Colonic mucosa (tissue), 4 donors: ENCODE results near the gene FNBP1. TPM values are rescaled to one million over a fixed set of nuclear protein-coding genes. Genes with fewer than 3 reads are reported as not detected.

ENCODE experiments used
- DNase-seq: peaks from one replicate; pipeline ENCODE4 v3.0.0-alpha.2; 2020
- H3K27ac ChIP-seq: fragments of 200-600 bp; one replicate; pipeline ENCODE4 v1.8.0; 2021
- H3K27me3 ChIP-seq: fragments of 200-600 bp; one replicate; pipeline ENCODE4 v1.8.0; 2021
- H3K36me3 ChIP-seq: fragments of 200-600 bp; one replicate; pipeline ENCODE4 v1.8.0; 2021
- H3K4me1 ChIP-seq: fragments of 200-600 bp; one replicate; pipeline ENCODE4 v1.8.0; 2021; ENCODE audit warnings: mild to moderate bottlenecking
- H3K4me3 ChIP-seq: fragments of 200-600 bp; one replicate; pipeline ENCODE4 v1.8.0; 2021
- H3K9ac ChIP-seq, 2 donors: one replicate each; pipeline ENCODE4 v1.7.0; 2013; ENCODE audit warnings: control low read depth in 2 of 2, low read depth in 2 of 2, low read length in 2 of 2
- H3K9me3 ChIP-seq: fragments of 200-600 bp; one replicate; pipeline ENCODE4 v1.8.0; 2021
- intact Hi-C: fragments of 100-400 bp; cut with DNase I; formaldehyde crosslinking; loops from one replicate; pipeline ENCODE4 v1.14.1; 2022
- total RNA-seq, 2 donors: library from RNA; stranded (reverse); fragmentation: NEBNext Ultra II Directional in 1 of 2; extraction: Animal tissue kit (Norgen Biotek cat#: 25700) in 1 of 2; gene quantifications; one replicate each; pipeline ENCODE4 v1.2.1, GENCODE V29; 2021
- TF ChIP-seq, protein P1 (sequence below): fragments of 200-600 bp; IDR thresholded peaks from one replicate; pipeline ENCODE4 v1.8.0; 2022; ENCODE audit warnings: antibody characterized with exemption, mild to moderate bottlenecking
- donor health status: healthy.
- donor health status: DM: no; HTN: no; CAD: no.
- donor health status: DM: no; HTN: no; CAD: no.

The FNBP1 gene
- total RNA-seq, 2 donors from 2014 or later, result 24.7 to 55.5 TPM

DNA sequence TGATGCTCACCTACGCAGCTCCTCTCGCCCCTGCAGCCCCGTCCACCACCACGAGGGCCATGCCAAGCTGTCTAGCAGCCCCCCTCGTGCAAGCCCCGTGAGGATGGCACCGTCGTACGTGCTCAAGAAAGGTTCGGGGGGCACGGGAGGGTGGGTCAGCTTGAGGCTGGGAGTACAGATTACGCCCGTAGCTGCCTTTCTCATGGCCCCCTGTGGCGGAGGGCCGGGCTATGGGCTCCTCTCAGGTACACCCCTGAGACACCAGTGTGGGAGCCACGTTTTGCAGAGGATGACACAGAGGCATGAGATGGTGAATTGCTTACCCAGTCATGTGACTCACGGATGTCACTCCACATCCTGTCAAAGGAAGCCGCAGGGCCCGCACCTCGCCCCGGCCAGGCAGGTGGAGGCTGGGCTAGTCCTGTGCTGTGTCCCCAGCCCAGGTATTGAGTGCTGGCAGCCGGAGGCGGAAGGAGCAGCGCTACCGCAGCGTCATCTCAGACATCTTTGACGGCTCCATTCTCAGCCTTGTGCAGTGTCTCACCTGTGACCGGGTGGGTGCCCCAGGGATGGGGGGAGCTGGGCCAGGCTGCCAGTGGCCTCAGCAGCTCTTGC is 174.0 kb downstream of the FNBP1 start:
- intact Hi-C loops, result no loop called here
- no peak overlapping the region for H3K27ac ChIP-seq
- no peaks in the 10 kb centered on the region for H3K36me3 ChIP-seq
- H3K9me3 ChIP-seq, result no peaks in the 10 kb centered on the region
- H3K4me3 ChIP-seq, result no peak overlapping the region
- DNase-seq, result peak; percentile 41
- TF ChIP-seq, protein P1, sequence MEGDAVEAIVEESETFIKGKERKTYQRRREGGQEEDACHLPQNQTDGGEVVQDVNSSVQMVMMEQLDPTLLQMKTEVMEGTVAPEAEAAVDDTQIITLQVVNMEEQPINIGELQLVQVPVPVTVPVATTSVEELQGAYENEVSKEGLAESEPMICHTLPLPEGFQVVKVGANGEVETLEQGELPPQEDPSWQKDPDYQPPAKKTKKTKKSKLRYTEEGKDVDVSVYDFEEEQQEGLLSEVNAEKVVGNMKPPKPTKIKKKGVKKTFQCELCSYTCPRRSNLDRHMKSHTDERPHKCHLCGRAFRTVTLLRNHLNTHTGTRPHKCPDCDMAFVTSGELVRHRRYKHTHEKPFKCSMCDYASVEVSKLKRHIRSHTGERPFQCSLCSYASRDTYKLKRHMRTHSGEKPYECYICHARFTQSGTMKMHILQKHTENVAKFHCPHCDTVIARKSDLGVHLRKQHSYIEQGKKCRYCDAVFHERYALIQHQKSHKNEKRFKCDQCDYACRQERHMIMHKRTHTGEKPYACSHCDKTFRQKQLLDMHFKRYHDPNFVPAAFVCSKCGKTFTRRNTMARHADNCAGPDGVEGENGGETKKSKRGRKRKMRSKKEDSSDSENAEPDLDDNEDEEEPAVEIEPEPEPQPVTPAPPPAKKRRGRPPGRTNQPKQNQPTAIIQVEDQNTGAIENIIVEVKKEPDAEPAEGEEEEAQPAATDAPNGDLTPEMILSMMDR, result no peak
- no peak overlapping the region for H3K9ac ChIP-seq
- H3K4me1 ChIP-seq, result no peaks in the 10 kb centered on the region
- H3K27me3 ChIP-seq, result no peaks in the 10 kb centered on the region

DNA sequence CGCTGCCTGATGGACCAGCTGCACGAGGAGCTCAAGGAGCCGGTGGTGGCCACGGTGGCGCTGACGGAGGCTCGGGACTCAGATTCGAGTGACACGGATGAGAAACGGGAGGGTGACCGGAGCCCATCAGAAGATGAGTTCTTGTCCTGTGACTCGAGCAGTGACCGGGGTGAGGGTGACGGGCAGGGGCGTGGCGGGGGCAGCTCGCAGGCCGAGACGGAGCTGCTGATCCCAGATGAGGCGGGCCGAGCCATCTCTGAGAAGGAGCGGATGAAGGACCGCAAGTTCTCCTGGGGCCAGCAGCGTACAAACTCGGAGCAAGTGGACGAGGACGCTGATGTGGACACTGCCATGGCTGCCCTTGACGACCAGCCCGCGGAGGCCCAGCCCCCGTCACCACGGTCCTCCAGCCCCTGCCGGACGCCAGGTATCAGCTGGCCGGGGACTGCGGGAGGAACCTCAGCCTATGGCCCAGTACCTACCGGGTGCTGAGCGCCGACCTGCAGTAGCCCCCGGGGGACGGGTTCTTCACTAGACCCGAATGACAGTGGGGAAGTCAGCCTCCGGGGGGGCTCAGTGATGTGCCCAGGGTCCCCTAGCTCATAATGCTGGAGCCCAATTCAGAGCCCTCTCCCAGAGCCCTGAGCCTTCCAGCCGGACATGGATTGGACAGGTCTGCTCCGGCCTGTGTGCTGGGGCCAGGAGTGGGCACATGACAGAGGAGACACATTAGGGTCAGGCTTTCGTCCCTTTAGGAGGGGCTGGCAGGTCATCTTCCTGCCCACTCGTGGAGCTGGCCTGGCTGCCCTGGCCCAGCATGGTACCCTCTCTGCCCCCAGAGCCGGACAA is 174.7 kb downstream of the FNBP1 start:
- Histone ChIP-seq H3K27me3 (no peaks in the 10 kb centered on the region), H3K36me3 (no peaks in the 10 kb centered on the region), H3K9ac (no peak overlapping the region), H3K9me3 (no peaks in the 10 kb centered on the region), H3K4me1 (no peaks in the 10 kb centered on the region), H3K4me3 (no peak overlapping the region), H3K27ac (no peak overlapping the region)
- DNase-seq, result no peak
- intact Hi-C loops, result no loop called here
- TF ChIP-seq, protein P1, result no peak

DNA sequence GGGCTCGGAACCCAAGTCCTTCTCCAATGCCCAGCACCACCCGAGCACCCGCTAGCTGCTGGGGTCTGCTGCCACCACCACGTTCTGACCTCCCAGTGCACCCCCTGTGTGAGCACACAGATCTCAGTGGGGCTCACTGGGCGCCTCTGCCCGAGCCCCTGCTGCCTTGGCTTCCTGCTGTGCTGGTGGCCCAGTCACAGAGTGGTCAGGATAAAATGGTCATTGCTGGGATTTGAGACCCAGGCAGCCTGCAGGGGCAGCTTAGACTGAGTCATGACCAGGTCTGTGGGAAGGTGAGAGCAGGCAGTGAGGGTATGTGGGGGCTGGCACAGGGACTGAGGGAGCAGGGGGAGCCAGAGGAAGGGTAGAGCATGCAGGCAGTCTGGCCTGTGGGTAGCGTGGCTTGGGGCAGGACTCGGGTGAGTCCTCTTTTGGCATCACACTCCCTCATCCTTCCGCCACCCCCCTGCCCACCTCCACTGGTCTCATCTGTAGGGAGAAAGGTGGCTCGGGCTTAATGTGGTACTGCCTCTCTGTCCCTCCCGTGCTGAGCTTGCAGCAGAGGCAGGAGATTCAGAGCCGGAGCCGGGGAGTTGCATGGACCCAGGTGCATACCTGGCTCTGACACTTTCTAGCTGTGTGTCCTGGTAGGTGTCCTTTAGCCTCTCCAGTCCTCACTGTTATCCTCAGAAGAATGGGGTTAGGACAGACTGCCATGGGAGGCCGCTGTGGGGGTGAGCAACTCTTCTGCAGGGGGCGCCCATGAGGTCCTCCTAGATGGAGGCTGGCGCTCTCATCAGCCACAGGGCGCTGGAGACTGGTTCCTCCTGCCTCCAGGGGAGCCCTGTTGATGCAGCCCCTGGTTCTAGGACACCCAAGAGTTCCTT is 175.6 kb downstream of the FNBP1 start:
- no peaks in the 10 kb centered on the region for H3K36me3 ChIP-seq
- TF ChIP-seq, protein P1, result no peak
- DNase-seq, result no peak
- H3K27me3 ChIP-seq, result no peaks in the 10 kb centered on the region
- intact Hi-C loops, result no loop called here
- H3K9me3 ChIP-seq, result no peaks in the 10 kb centered on the region
- H3K4me1 ChIP-seq, result no peaks in the 10 kb centered on the region
- no peak overlapping the region for H3K4me3 ChIP-seq
- H3K27ac ChIP-seq, result no peak overlapping the region
- peak overlapping the region in 1 of 2 donors; percentile 12 for H3K9ac ChIP-seq

DNA sequence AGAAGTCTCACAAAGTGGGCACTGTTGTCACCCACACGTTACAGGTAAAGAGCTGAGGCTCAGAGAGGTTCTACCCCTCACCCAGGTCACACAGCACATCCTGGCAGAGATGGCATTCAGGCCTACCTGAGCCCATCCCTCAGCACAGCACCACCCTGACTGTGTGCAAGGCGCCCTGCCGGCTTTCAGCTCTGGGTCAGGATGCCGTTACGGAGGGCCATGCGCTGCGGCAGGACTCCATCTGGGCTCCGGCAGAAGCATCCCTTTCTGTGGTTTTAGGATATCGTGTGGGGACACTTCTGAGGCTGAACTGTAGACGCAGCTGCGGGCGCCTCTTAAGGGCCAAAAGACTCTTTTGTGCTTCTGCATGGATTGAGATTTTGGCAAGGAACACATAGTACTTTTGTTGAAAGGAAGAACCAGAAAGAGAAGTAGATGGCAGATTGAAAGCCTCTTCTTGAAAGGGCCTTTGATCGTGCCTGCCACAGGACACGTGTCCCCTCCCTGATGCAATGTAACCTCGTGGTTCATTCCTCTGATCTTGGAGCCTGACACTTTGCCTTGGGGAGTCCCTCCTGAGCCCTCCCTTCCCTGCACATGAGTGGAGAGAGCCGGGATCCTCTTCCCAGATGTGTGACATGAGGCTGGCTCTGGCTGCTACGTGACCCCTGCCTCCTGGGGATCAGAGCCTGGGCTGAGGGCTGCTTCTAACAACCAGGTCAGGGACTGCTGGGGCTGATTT is 176.4 kb downstream of the FNBP1 start:
- TF ChIP-seq, protein P1, result no peak
- Histone ChIP-seq H3K36me3 (no peaks in the 10 kb centered on the region), H3K4me3 (no peak overlapping the region), H3K9ac (no peak overlapping the region), H3K4me1 (no peaks in the 10 kb centered on the region), H3K27me3 (no peaks in the 10 kb centered on the region), H3K9me3 (no peaks in the 10 kb centered on the region), H3K27ac (no peak overlapping the region)
- no peak for DNase-seq
- intact Hi-C loops, result no loop called here
